OCI-LY7 (cell line): Measurements from ENCODE around the gene GPR55.

ENCODE experiments used
- CTCF ChIP-seq: fragments of 200-600 bp; sonication (generic); conservative IDR thresholded peaks from 2 replicates; pipeline ENCODE4 v1.5.1; 2014; ENCODE audit warnings: mild to moderate bottlenecking, antibody characterized with exemption, low read length, moderate library complexity, mixed read lengths
- EZH2phosphoT487 ChIP-seq: fragments of 200-600 bp; sonication (generic); IDR thresholded peaks from 2 replicates; pipeline ENCODE4 v1.6.1; 2018; ENCODE audit warnings: low read depth, borderline replicate concordance, mild to moderate bottlenecking, mixed run types, antibody characterized with exemption, low read length, moderate library complexity, mixed read lengths

GRCh38 chr2:230958820-230959756 is 34.0 kb upstream of the GPR55 start:
- TF ChIP-seq CTCF (no peak), EZH2phosphoT487 (no peak)
